HG03280 (cell line): ENCODE data around the gene HOXD4.

Experiments
- ATAC-seq: cut with Tn5 transposase; IDR thresholded peaks from one replicate; pipeline ENCODE4 v1.9.1; 2021; ENCODE audit warnings: mild to moderate bottlenecking, moderate library complexity; ENCODE audit not compliant: unreplicated experiment

Gene HOXD4

DNA sequence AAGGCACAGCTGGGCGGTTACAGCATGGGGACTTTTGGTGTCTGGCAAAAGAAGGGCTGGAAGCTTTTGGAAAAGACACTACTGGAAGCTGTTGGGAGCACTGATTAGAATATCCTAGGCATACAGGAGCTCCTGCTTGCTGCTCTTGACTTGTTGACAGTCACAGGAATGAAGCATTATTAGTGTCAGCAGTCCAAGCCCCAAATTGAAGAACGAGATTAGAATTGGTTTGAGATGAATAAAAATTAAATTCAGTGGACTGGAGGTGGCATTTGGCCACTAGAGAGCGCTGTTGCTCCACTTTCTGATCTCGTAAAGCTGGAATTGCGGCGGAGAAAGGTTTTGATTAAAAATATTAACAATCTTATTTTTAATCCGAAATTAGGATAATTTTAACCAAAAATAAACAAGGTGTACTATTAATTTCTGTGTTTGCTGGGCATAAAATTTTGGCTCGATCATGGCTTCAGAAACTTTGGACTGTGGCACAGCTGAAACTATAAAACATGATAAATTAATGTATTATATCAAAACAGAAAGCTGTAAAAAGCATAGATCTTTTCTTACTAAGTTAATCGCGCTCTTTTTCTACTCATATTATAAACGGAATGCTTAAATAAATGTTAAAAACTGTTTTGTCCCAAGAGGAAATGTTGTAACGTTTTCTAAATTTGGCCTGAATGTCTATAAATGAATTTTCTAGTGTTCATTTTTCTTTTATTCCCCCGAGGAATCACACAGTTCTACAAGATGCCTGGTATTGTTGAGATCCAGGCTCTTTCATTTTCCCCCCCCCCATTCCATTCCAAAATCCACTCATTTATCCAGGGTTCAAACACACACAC, 24.2 kb upstream of the HOXD4 start:
- ATAC-seq, result no peak

DNA sequence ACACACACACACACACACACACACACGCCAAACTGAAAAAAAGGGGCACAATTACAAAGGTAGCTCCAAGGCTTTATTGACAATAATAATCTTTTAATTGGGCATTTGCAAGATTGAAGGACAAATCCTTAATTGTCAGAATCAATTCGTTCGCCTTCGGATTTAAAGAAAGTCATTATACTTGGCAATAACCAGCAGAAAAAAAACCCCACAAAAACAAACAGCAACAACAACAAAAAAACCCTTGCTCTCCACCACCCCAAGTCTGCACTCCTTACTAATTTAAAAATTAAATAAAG, 23.6 kb upstream of the HOXD4 start:
- no peak for ATAC-seq

GRCh38 chr2:176128172-176128981, 23.0 kb upstream of the HOXD4 start:
- ATAC-seq, result no peak

GRCh38 chr2:176128982-176129796, 22.2 kb upstream of the HOXD4 start, which contains the start of gene HOXD8:
HOXD8 (plus strand) TSS chr2:176129705; CDS start chr2:176130367, 662 bp downstream.
- ATAC-seq, result no peak

GRCh38 chr2:176129813-176130146, 21.6 kb upstream of the HOXD4 start:
- ATAC-seq, result no peak

GRCh38 chr2:176130147-176130956, 21.0 kb upstream of the HOXD4 start:
- no peak for ATAC-seq

GRCh38 chr2:176130957-176131847, 20.1 kb upstream of the HOXD4 start:
- no peak for ATAC-seq

DNA sequence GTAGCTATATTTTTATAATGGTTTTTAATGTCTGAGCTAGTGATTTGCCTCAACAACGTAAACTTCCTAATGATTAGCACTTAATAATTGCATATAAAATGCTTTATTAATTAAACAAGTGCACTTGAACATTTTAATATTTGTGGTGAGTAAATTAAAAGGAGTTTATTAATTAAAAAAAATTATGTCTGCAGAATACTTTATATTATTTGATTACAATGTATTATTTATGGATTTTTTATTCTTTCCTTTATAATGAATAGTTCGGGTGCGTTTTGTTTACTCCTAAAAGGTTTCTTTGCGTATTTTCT, 19.5 kb upstream of the HOXD4 start:
- no peak for ATAC-seq

DNA sequence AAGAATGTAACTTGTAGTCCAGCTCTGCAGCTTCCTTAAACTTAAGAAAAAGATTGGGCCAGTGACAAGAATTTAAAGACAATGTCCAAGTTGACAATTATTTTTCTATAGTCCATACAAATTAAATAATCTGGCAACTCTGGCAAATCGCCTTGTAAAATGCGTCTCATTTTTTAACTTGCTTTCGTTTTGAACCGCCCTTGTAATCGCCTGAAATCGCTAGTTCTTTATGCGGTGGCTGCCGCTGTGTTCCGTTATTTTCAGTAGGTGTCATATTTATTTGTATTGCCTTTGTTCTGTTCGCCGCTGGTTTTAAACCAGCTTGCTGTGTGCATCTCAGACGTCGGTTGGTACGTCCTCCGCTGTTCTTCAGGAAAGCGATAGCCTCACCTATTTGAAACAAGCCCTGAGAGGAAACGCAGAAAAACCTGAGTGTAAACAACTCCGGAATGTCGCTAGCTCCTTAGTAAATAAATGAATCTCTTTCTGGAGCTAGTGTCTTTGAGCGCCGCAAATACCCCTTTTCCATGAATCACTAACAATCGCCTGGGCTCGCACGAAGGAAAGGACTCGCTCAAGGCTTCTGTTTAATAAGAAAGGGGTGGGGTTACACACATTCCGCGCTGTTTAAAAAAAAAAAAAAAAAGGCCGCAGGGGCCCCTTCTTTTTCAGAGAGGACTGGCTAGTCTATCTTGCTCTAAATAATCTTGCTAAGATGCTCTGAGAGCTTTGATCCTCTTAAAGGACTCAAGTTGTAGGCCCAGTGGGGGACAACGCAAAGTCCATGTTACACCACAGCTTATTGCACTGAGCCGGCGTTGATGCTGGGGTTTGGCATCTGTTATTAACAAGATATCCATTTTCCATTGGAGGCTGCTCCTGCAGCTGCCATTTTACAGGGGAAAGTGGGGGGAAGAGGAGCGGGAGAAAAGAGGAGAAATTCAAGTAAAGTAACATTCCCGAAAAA, 18.9 kb upstream of the HOXD4 start:
- ATAC-seq, result no peak

- ATAC-seq, result no peak
These were observed 18.0 kb upstream of the HOXD4 start for GRCh38 chr2:176133389-176133788.

DNA sequence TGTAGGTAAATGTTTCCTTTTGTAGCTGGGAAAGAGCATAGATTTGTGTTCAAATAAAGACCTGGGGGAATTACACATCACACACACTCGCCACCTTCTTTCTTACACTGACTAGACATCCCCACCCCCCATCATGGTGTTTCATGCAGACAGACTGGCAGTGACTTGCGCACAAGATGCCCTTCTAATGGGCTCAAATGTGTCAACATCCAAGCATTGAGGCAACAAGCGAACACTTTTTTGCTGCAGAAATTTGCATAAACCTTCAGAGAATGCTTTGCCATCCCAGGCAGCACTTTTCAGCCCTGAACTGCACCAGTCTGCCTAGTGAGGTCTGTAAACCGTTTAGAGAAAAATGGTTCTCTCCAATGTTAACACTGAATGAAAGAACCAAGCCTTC, 17.3 kb upstream of the HOXD4 start:
- no peak for ATAC-seq

- ATAC-seq, result no peak
These were observed 16.3 kb upstream of the HOXD4 start for GRCh38 chr2:176135035-176135440.

GRCh38 chr2:176136374-176137251, 14.7 kb upstream of the HOXD4 start:
- no peak for ATAC-seq

GRCh38 chr2:176137252-176137580, 14.1 kb upstream of the HOXD4 start:
- ATAC-seq, result no peak

GRCh38 chr2:176137906-176138305, 13.4 kb upstream of the HOXD4 start:
- no peak for ATAC-seq

DNA sequence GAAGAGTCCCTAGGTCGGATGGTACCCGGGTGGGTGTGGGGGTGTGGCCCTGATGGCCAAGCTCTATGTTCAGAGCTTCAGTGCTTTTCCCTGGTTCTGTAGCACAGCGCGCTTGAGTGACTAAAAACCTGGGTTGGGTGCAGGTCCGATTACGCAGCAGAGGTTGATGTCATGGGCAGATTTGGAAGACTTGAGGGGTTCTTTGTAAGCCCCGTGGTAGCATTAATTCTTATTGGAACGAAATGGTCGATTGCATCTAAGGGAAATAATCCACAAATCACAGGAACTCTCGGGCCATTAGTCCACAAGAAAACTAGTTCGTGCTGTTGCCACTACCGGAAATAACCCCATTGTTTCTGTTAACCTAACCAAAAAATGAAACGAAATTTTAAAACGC, 12.8 kb upstream of the HOXD4 start:
- no peak for ATAC-seq

DNA sequence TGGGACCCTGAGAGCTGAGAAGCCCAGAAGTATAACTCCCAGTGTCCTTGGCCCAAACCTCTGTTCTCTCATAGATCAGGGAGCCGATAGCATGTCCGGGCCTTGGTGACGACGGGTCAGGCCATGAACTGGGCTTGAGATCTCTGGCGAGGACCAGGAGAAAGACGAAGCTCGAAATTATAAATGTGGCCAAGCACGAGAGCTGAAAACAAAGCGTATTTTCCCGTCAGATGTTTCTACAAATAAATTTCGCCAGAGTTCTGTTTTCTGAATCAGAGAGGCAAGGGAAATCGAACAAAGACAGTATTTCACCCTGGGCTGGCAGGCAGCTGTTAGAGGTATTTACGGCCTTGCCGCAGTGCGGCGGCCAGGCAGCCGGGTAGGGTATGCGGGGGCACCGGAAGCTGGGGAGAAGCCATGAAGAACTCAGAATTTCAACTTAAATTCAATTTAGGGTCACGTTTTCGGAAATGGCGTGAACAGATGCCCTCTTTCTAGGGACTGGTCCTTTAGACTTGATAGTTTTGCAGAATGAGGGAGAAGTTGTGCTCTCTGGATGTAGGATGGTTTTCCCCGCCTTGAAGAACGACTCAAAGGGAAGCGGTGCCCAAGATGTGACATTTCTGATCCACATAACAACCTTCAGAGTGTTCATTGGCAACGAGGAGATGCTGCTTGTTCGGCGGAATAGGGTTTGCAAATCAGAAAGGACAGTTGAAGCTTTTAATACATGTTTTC, 12.3 kb upstream of the HOXD4 start:
- no peak for ATAC-seq
